K562 (cell line): ENCODE data around the gene EDDM13. TPM values are rescaled to one million over a fixed set of nuclear protein-coding genes. Genes with fewer than 3 reads are reported as not detected.

Source experiments
- BDP1 ChIP-seq: IDR thresholded peaks from 3 replicates; pipeline ENCODE4 v1.6.1; 2011; ENCODE audit not compliant: insufficient read length, insufficient read depth
- CCNT2 ChIP-seq: IDR thresholded peaks from 2 replicates; pipeline ENCODE4 v1.6.1; 2011; ENCODE audit warnings: borderline replicate concordance, low read depth, mild to moderate bottlenecking, moderate library complexity, mixed read lengths, low read length; ENCODE audit not compliant: insufficient read length; ENCODE audit errors: extremely low read depth
- CXXC5 ChIP-seq: fragments of 250-450 bp; sonication (Bioruptor Pico); IDR thresholded peaks from 2 replicates; pipeline ENCODE4 v1.8.0; 2022; ENCODE audit warnings: inconsistent platforms, mild to moderate bottlenecking, moderate library complexity
- DMBX1 ChIP-seq: fragments of 250-450 bp; sonication (Bioruptor Pico); IDR thresholded peaks from 2 replicates; pipeline ENCODE4 v1.8.0; 2022; ENCODE audit warnings: inconsistent platforms, mild to moderate bottlenecking, moderate library complexity, borderline replicate concordance
- HDAC3 ChIP-seq: fragments of 450-650 bp; IDR thresholded peaks from 2 replicates; pipeline ENCODE4 v1.6.1; 2018; ENCODE audit warnings: borderline replicate concordance, mild to moderate bottlenecking, moderate library complexity; ENCODE audit not compliant: partially characterized antibody
- HIVEP1 ChIP-seq: fragments of 250-450 bp; sonication (Bioruptor Pico); IDR thresholded peaks from 2 replicates; pipeline ENCODE4 v1.4.0; 2020; ENCODE audit warnings: mild to moderate bottlenecking
- KHSRP ChIP-seq: fragments of 450-650 bp; IDR thresholded peaks from 2 replicates; pipeline ENCODE4 v1.6.1; 2017
- MAX ChIP-seq: sonication (generic); formaldehyde crosslinking; IDR thresholded peaks from 2 replicates; pipeline ENCODE4 v1.9.0; 2022; ENCODE audit warnings: mild to moderate bottlenecking, missing genetic modification reagents
- MEF2A ChIP-seq: IDR thresholded peaks from 2 replicates; pipeline ENCODE4 v1.6.1; 2011; ENCODE audit warnings: low read depth, mild to moderate bottlenecking, low read length, moderate library complexity; ENCODE audit not compliant: control insufficient read depth
- NCOA6 ChIP-seq: fragments of 450-650 bp; IDR thresholded peaks from 2 replicates; pipeline ENCODE4 v1.6.1; 2017; ENCODE audit warnings: mild to moderate bottlenecking
- NFE2 ChIP-seq: IDR thresholded peaks from 2 replicates; pipeline ENCODE4 v1.6.1; 2014; ENCODE audit warnings: antibody characterized with exemption, low read depth
- NONO ChIP-seq, 2 experiments: fragments of 200-400 bp in 1 of 2; fragments of 450-650 bp in 1 of 2; formaldehyde crosslinking in 1 of 2; IDR thresholded peaks; 2 replicates each; pipeline ENCODE4 v1.6.1; 2017; ENCODE audit warnings: low read depth in 2 of 2, mild to moderate bottlenecking in 2 of 2, moderate library complexity in 2 of 2, low read length in 1 of 2
- PRMT5 ChIP-seq: sonication (generic); formaldehyde crosslinking; IDR thresholded peaks from 2 replicates; pipeline ENCODE4 v1.5.0; 2020; ENCODE audit warnings: missing genetic modification reagents
- PTBP1 ChIP-seq: fragments of 200-400 bp; formaldehyde crosslinking; IDR thresholded peaks from 2 replicates; pipeline ENCODE4 v1.6.1; 2017; ENCODE audit warnings: low read depth, low read length
- SIRT6 ChIP-seq: IDR thresholded peaks from one replicate; pipeline ENCODE4 v1.6.1; 2012; ENCODE audit warnings: low read depth, mild to moderate bottlenecking, control low read depth, inconsistent platforms, low read length, moderate library complexity
- STAT5A ChIP-seq: IDR thresholded peaks from 2 replicates; pipeline ENCODE4 v1.6.1; 2012; ENCODE audit warnings: low read length, inconsistent platforms, borderline replicate concordance
- TEAD1 ChIP-seq, 2 experiments: fragments of 450-650 bp in 1 of 2; sonication (generic) in 1 of 2; formaldehyde crosslinking; IDR thresholded peaks; 2 replicates each; pipeline versions ENCODE4 v1.4.0 to v1.8.0; 2020 to 2022; ENCODE audit warnings: mild to moderate bottlenecking in 2 of 2, missing genetic modification reagents in 1 of 2
- ZBED1 ChIP-seq: IDR thresholded peaks from 2 replicates; pipeline ENCODE4 v1.6.1; 2014
- ZNF57 ChIP-seq: fragments of 450-650 bp; formaldehyde crosslinking; IDR thresholded peaks from 2 replicates; pipeline ENCODE4 v1.4.0; 2020; ENCODE audit warnings: mild to moderate bottlenecking, moderate library complexity
- ZNF583 ChIP-seq: fragments of 250-450 bp; sonication (Bioruptor Pico); IDR thresholded peaks from 2 replicates; pipeline ENCODE4 v1.4.0; 2020
- polyA plus RNA-seq, 8 experiments: library from polyadenylated mRNA; depleted of rRNA in 4 of 8; stranded (reverse) in 5 of 8; unstranded in 3 of 8; fragments of >200 nt; fragmentation: Nextera tagmentation in 2 of 8; fragmentation: Illumina TruSeq in 1 of 8; extraction: Ambion mirVana in 2 of 8; extraction: Trizol in 1 of 8; gene quantifications; 2 replicates each; pipeline versions ENCODE4 v1.2.1 to v1.2.3, GENCODE V29; 2011 to 2014; ENCODE audit warnings: inconsistent platforms in 1 of 8, missing spikeins in 1 of 8
- total RNA-seq, 7 experiments: library from RNA; depleted of rRNA in 6 of 7; stranded (reverse); fragments of >200 nt in 6 of 7; fragmentation: Illumina TruSeq in 2 of 7; extraction: Trizol in 2 of 7; gene quantifications; 2 replicates each; pipeline versions ENCODE4 v1.2.1 to v1.2.3, GENCODE V29; 2011 to 2021; ENCODE audit warnings: low replicate concordance in 1 of 7
- TF ChIP-seq, protein P1 (sequence below): fragments of 450-650 bp; IDR thresholded peaks from 2 replicates; pipeline ENCODE4 v1.6.1; 2017; ENCODE audit warnings: antibody characterized with exemption
- TF ChIP-seq, protein P2 (sequence below): fragments of 250-450 bp; sonication (Bioruptor Pico); IDR thresholded peaks from 2 replicates; pipeline ENCODE4 v1.4.0; 2020

Gene EDDM13
- total and polyA plus RNA-seq, 9 of the 15 experiments (the other 6 are each of a cell fraction or from before 2014, with no cell fraction given) = 2.0 to 7.7 (median 4.1) TPM

DNA sequence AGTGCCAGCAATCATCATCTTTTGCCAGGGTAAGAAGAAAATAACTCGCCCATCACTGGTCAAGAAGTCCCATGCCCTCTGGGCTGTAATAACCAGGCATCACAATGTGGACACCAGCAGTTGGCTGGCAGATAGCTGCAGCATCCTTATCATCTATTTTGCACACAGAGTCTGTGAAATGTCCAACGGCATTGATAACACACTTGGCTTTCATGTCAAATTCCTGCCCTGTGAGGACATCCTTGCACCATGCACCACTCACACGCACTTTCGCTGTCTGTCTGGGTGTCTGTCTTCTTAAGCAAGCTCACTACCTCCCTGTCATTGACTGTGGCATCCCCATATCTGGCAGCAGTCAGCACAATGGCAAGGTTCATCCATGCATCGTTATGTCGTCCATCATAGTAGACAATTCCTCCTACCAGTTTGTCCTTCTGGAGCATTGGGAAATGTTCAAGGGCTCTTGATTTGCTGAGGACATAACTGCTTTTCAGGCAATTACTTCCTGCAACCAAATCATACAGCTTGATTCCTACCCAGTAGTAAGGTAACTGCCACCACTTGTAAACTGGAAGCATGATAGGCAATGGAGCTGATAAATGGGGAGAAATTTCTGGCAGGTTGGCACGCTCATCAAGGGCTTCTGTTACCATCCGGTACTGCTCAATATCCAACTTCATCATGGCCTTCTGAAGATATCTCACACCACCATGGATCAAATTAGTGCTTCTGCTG, 48.9 kb downstream of the EDDM13 start (continued):
- TF ChIP-seq NCOA6 = no peak
- no peak for TF ChIP-seq ZBED1
- TF ChIP-seq HDAC3 = no peak
- TF ChIP-seq PRMT5 (CRISPR knock-in tag) = no peak
- no peak for TF ChIP-seq MEF2A
- TF ChIP-seq CCNT2 = no peak
- peak; percentile 83 to 92; a peak in 3 of 4 replicates for TF ChIP-seq TEAD1 (CRISPR knock-in tag; IDR thresholded peaks at IDR 0.05)
- no peak for TF ChIP-seq HIVEP1 (CRISPR knock-in tag)
- TF ChIP-seq, protein P1, sequence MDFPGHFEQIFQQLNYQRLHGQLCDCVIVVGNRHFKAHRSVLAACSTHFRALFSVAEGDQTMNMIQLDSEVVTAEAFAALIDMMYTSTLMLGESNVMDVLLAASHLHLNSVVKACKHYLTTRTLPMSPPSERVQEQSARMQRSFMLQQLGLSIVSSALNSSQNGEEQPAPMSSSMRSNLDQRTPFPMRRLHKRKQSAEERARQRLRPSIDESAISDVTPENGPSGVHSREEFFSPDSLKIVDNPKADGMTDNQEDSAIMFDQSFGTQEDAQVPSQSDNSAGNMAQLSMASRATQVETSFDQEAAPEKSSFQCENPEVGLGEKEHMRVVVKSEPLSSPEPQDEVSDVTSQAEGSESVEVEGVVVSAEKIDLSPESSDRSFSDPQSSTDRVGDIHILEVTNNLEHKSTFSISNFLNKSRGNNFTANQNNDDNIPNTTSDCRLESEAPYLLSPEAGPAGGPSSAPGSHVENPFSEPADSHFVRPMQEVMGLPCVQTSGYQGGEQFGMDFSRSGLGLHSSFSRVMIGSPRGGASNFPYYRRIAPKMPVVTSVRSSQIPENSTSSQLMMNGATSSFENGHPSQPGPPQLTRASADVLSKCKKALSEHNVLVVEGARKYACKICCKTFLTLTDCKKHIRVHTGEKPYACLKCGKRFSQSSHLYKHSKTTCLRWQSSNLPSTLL = no peak
- TF ChIP-seq ZNF57 (CRISPR knock-in tag) = no peak
- TF ChIP-seq, protein P2, sequence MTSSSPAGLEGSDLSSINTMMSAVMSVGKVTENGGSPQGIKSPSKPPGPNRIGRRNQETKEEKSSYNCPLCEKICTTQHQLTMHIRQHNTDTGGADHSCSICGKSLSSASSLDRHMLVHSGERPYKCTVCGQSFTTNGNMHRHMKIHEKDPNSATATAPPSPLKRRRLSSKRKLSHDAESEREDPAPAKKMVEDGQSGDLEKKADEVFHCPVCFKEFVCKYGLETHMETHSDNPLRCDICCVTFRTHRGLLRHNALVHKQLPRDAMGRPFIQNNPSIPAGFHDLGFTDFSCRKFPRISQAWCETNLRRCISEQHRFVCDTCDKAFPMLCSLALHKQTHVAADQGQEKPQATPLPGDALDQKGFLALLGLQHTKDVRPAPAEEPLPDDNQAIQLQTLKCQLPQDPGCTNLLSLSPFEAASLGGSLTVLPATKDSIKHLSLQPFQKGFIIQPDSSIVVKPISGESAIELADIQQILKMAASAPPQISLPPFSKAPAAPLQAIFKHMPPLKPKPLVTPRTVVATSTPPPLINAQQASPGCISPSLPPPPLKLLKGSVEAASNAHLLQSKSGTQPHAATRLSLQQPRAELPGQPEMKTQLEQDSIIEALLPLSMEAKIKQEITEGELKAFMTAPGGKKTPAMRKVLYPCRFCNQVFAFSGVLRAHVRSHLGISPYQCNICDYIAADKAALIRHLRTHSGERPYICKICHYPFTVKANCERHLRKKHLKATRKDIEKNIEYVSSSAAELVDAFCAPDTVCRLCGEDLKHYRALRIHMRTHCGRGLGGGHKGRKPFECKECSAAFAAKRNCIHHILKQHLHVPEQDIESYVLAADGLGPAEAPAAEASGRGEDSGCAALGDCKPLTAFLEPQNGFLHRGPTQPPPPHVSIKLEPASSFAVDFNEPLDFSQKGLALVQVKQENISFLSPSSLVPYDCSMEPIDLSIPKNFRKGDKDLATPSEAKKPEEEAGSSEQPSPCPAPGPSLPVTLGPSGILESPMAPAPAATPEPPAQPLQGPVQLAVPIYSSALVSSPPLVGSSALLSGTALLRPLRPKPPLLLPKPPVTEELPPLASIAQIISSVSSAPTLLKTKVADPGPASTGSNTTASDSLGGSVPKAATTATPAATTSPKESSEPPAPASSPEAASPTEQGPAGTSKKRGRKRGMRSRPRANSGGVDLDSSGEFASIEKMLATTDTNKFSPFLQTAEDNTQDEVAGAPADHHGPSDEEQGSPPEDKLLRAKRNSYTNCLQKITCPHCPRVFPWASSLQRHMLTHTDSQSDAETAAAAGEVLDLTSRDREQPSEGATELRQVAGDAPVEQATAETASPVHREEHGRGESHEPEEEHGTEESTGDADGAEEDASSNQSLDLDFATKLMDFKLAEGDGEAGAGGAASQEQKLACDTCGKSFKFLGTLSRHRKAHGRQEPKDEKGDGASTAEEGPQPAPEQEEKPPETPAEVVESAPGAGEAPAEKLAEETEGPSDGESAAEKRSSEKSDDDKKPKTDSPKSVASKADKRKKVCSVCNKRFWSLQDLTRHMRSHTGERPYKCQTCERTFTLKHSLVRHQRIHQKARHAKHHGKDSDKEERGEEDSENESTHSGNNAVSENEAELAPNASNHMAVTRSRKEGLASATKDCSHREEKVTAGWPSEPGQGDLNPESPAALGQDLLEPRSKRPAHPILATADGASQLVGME (CRISPR knock-in tag) = no peak
- TF ChIP-seq DMBX1 = no peak
- TF ChIP-seq MAX (CRISPR knock-in tag) = no peak
- TF ChIP-seq KHSRP = no peak
- 0 out of 2 replicates have a peak, but pooled peaks have one; percentile 19 for TF ChIP-seq CXXC5 (CRISPR knock-in tag)
- TF ChIP-seq NONO (IDR thresholded peaks at IDR 0.05; ENCODE audit: low read depth in 2 of 2, low read length in 1 of 2) = no peak
- TF ChIP-seq STAT5A = peak; percentile 67; the same call in 1 of the 2 replicates
- no peak for TF ChIP-seq PTBP1
- TF ChIP-seq ZNF583 (CRISPR knock-in tag) = no peak
- no peak for TF ChIP-seq SIRT6
- TF ChIP-seq BDP1 = no peak
- TF ChIP-seq NFE2 = no peak
